Measurements from ENCODE around the gene APOH.

The APOH gene

GRCh38 chr17:66191593-66192377 lies 37.4 kb downstream of the APOH start, which contains the start of gene CEP112:
CEP112 (minus strand) TSS chr17:66192133.
- no peak for TF ChIP-seq CTCF (conservative IDR thresholded peaks at IDR 0.05)
- peak; percentile 93 for TF ChIP-seq ZFX (IDR thresholded peaks at IDR 0.05)
- H3K27ac ChIP-seq, result peak within 1 kb of the TSS; percentile 75

DNA sequence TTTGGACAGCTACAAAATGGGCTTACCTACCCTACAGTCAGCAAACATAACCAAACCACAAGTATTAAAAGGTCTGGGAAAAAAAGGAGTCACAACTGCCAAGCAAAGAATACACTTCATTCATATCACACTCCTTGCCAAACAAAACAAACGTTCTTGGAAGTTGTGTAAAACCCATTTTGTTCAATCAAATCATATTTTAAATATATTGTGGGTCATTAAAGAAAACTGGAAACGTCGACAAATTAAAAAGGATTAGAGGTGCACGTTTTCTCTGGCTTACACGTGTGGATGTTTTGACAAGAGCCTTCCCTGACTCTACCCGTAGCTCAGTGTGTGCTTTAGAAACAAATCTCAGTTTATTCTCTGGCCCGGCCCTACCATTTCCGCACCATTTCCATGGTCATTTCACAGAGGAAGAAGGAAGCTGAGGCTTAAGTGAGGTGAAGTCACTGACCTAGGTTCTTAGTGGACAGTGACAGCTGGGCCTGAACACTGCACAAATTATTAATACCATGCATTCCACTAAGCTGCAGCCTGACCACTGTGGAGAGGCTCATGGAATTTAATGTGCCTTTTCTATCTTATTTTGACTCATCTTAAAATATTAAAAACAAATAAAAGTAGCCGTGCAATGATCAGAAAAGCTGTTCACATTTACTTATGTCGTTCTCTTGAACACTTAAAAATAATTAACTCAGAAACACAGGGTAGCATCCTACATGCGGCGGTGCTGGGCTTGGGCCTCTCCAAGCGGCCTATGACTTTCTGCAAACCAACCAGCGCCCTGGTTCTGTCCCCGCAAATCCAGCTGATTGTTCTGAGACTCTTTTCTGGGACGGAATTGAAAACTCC lies 38.2 kb downstream of the APOH start:
- no peak for TF ChIP-seq ZFX (IDR thresholded peaks at IDR 0.05)
- no peak for TF ChIP-seq CTCF (conservative IDR thresholded peaks at IDR 0.05)
- peak overlapping the region; percentile 75 for H3K27ac ChIP-seq

DNA sequence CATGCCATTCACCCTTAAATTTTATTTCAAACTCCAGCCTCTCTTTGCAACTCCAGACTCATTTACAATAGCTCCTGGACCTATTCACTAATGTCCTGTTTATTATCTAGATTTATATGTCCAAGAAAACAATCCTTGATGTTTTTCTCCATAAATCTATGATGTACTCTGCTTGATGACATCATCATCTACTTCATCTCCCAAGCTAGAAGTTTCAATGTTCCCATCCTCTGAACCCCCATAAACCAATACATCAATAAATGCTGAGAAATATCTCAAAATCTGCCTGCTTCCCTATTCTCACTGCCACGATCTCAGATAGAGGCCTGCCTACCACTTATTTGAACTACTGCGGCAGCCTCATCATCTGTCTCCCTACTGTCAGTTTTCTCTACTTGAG lies 41.5 kb downstream of the APOH start:
- no peak overlapping the region for H3K27ac ChIP-seq
- TF ChIP-seq ZFX (IDR thresholded peaks at IDR 0.05) (no peak), CTCF (conservative IDR thresholded peaks at IDR 0.05) (no peak)

DNA sequence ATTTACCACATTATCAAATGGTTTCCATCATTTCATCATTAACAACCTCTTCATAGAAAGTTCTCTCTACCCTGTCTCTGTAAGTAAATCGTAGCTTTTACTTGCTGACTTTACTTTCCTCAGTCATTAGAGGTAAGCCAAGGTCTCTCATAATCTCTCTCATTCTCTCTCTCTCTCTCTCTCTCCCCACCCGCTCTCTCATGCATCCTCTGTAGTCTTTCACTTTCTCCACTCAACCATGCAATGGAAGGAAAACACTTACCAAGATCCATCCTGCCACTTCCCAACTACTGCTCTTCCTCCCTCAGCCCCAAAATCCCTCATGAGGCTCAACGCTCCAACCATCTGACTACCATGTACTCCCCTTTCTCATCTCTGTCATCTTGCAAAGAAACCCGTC lies 43.4 kb downstream of the APOH start:
- no peak overlapping the region for H3K27ac ChIP-seq
- TF ChIP-seq ZFX (IDR thresholded peaks at IDR 0.05) (no peak), CTCF (conservative IDR thresholded peaks at IDR 0.05) (no peak)

DNA sequence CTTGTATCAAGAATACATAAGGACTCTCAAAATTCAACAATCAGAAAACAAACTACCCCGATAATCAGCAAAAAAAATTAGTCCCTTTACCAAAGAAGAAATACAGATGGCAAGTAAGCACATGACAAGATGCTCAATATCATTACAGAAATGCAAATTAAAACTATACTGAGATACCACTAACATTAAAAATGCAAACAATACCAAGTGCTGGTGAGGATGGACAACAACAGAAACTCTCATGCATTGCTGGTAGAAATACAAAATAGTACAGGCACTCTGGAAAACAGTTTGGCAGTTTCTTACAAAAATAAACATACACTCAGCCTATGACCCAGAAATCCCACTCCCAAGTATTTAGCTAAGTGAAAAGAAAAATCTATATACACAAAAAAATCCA lies 44.8 kb downstream of the APOH start:
- TF ChIP-seq CTCF (conservative IDR thresholded peaks at IDR 0.05) (no peak), ZFX (IDR thresholded peaks at IDR 0.05) (no peak)
- H3K27ac ChIP-seq, result no peak overlapping the region

GRCh38 chr17:66183529-66183928 lies 45.7 kb downstream of the APOH start:
- no peak for TF ChIP-seq CTCF (conservative IDR thresholded peaks at IDR 0.05)
- TF ChIP-seq ZFX (IDR thresholded peaks at IDR 0.05), result no peak
- H3K27ac ChIP-seq, result no peak overlapping the region

GRCh38 chr17:66178642-66179041 lies 50.6 kb downstream of the APOH start:
- no peak overlapping the region for H3K27ac ChIP-seq
- TF ChIP-seq ZFX (IDR thresholded peaks at IDR 0.05), result no peak
- TF ChIP-seq CTCF (conservative IDR thresholded peaks at IDR 0.05), result no peak

All from C4-2B (cell line).